HEK293T (cell line): Measurements from ENCODE around the gene CRX.

Experiments
- FOXK2 ChIP-seq: fragments of 450-650 bp; IDR thresholded peaks from 2 replicates; pipeline ENCODE4 v1.6.1; 2016; ENCODE audit warnings: mild to moderate bottlenecking
- HDGF ChIP-seq: fragments of 450-650 bp; IDR thresholded peaks from 2 replicates; pipeline ENCODE4 v1.6.1; 2017; ENCODE audit warnings: antibody characterized with exemption, borderline replicate concordance
- NFRKB ChIP-seq: fragments of 450-650 bp; IDR thresholded peaks from 2 replicates; pipeline ENCODE4 v1.6.1; 2016; ENCODE audit warnings: mild to moderate bottlenecking, moderate library complexity
- SUZ12 ChIP-seq: fragments of 450-650 bp; IDR thresholded peaks from 2 replicates; pipeline ENCODE4 v1.6.1; 2016; ENCODE audit warnings: mild to moderate bottlenecking

DNA sequence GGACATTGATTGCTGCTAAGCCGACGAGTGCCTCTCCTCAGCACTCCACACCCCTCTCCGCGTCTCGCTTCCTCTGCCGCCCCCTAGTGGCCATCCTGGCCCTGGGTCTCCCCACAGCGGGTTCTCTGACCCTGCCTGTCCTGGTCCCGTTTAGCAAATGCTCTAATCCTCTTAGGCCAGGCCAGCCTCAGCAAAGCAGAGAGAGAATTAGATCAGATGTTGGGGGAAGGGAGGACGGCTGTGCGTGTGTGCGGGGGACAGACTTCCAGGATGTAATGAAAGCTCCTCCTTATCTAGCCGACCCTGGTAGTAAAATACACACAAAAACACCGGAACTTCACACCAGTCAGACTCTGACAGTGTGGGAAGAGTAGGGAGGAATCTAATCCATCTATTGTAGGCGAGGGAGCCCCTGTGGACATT, 41.8 kb downstream of the CRX start:
- TF ChIP-seq NFRKB (no peak), HDGF (no peak), SUZ12 (no peak), FOXK2 (no peak)
